ENCODE data around the gene C4A. TPM values are rescaled to one million over a fixed set of nuclear protein-coding genes. Genes with fewer than 3 reads are reported as not detected.
"Not testable (repeated sequence)": the region's sequence is repeated elsewhere in the genome, so short reads cannot be mapped to it uniquely, and the experiment has no call there.

Gene C4A
- total RNA-seq, 1 experiment from 2014 or later: 1.5 TPM

- H3K4me3 ChIP-seq (ENCODE audit: low read depth, low read length); H3K9me3 Mint-ChIP-seq (ENCODE audit: unreplicated experiment); H3K4me1 ChIP-seq; H3K27ac Mint-ChIP-seq (ENCODE audit: unreplicated experiment); H3K27me3 Mint-ChIP-seq (ENCODE audit: insufficient read depth, unreplicated experiment); H3K9me3 ChIP-seq; H3K4me3 Mint-ChIP-seq (ENCODE audit: unreplicated experiment); H3K36me3 Mint-ChIP-seq (ENCODE audit: insufficient read depth, unreplicated experiment); H3K4me1 Mint-ChIP-seq (ENCODE audit: low read depth, unreplicated experiment); POLR2A ChIA-PET; DNase-seq; CTCF ChIA-PET; H3K36me3 ChIP-seq (ENCODE audit: control insufficient read depth, insufficient read depth, low read length); intact Hi-C loops (cut with micrococcal nuclease; ENCODE audit: unreplicated experiment); BruUV-seq (replicated peaks); H3K27me3 ChIP-seq (replicated peaks; ENCODE audit: control insufficient read depth, insufficient read depth, low read length): not testable (repeated sequence)
Observed at GRCh38 chr6:32037136-32037535, 55.3 kb downstream of the C4A start.

- H3K27ac Mint-ChIP-seq (ENCODE audit: unreplicated experiment); H3K4me1 Mint-ChIP-seq (ENCODE audit: low read depth, unreplicated experiment); DNase-seq; H3K27me3 Mint-ChIP-seq (ENCODE audit: insufficient read depth, unreplicated experiment); BruUV-seq (replicated peaks); H3K4me3 ChIP-seq (ENCODE audit: low read depth, low read length); H3K4me3 Mint-ChIP-seq (ENCODE audit: unreplicated experiment); H3K36me3 Mint-ChIP-seq (ENCODE audit: insufficient read depth, unreplicated experiment); intact Hi-C loops (cut with micrococcal nuclease; ENCODE audit: unreplicated experiment); H3K27me3 ChIP-seq (replicated peaks; ENCODE audit: control insufficient read depth, insufficient read depth, low read length); H3K9me3 Mint-ChIP-seq (ENCODE audit: unreplicated experiment); H3K9me3 ChIP-seq; H3K4me1 ChIP-seq; CTCF ChIA-PET; H3K36me3 ChIP-seq (ENCODE audit: control insufficient read depth, insufficient read depth, low read length): not testable (repeated sequence)
- POLR2A ChIA-PET: interaction anchor here (0.5 kb wide), 1 partner anchor 1122 kb away, joined by 3 read pairs; no protein-coding TSS in a partner anchor
Observed at GRCh38 chr6:32037598-32038524, 56.0 kb downstream of the C4A start, which contains the start of gene CYP21A2. Gene CYP21A2, plus strand, starts transcription at chr6:32038415. Its CDS starts 8 bp downstream, at chr6:32038423.

- H3K27ac Mint-ChIP-seq (ENCODE audit: unreplicated experiment); DNase-seq; BruUV-seq (replicated peaks); intact Hi-C loops (cut with micrococcal nuclease; ENCODE audit: unreplicated experiment); H3K36me3 Mint-ChIP-seq (ENCODE audit: insufficient read depth, unreplicated experiment); H3K36me3 ChIP-seq (ENCODE audit: control insufficient read depth, insufficient read depth, low read length); H3K4me3 ChIP-seq (ENCODE audit: low read depth, low read length); H3K9me3 Mint-ChIP-seq (ENCODE audit: unreplicated experiment); CTCF ChIA-PET; H3K4me1 Mint-ChIP-seq (ENCODE audit: low read depth, unreplicated experiment); H3K9me3 ChIP-seq; H3K27me3 ChIP-seq (replicated peaks; ENCODE audit: control insufficient read depth, insufficient read depth, low read length); H3K4me3 Mint-ChIP-seq (ENCODE audit: unreplicated experiment); H3K27me3 Mint-ChIP-seq (ENCODE audit: insufficient read depth, unreplicated experiment); H3K4me1 ChIP-seq: not testable (repeated sequence)
- POLR2A ChIA-PET: interaction anchor here (0.6 kb wide), 1 partner anchor 381 kb away, joined by 7 read pairs; no protein-coding TSS in a partner anchor
Observed at GRCh38 chr6:32038878-32039277, 57.0 kb downstream of the C4A start.

- H3K27ac Mint-ChIP-seq (ENCODE audit: unreplicated experiment); H3K4me3 Mint-ChIP-seq (ENCODE audit: unreplicated experiment); H3K36me3 Mint-ChIP-seq (ENCODE audit: insufficient read depth, unreplicated experiment); POLR2A ChIA-PET; H3K4me1 ChIP-seq; DNase-seq; H3K27me3 ChIP-seq (replicated peaks; ENCODE audit: control insufficient read depth, insufficient read depth, low read length); H3K4me3 ChIP-seq (ENCODE audit: low read depth, low read length); H3K36me3 ChIP-seq (ENCODE audit: control insufficient read depth, insufficient read depth, low read length); intact Hi-C loops (cut with micrococcal nuclease; ENCODE audit: unreplicated experiment); H3K9me3 Mint-ChIP-seq (ENCODE audit: unreplicated experiment); H3K9me3 ChIP-seq; BruUV-seq (replicated peaks); CTCF ChIA-PET; H3K4me1 Mint-ChIP-seq (ENCODE audit: low read depth, unreplicated experiment); H3K27me3 Mint-ChIP-seq (ENCODE audit: insufficient read depth, unreplicated experiment): not testable (repeated sequence)
Observed at GRCh38 chr6:32039321-32040274, 57.7 kb downstream of the C4A start.

GRCh38 chr6:32040299-32041049 lies 58.6 kb downstream of the C4A start:
- H3K27ac Mint-ChIP-seq (ENCODE audit: unreplicated experiment); BruUV-seq (replicated peaks); H3K27me3 ChIP-seq (replicated peaks; ENCODE audit: control insufficient read depth, insufficient read depth, low read length); CTCF ChIA-PET; DNase-seq; H3K4me3 Mint-ChIP-seq (ENCODE audit: unreplicated experiment); H3K9me3 ChIP-seq; intact Hi-C loops (cut with micrococcal nuclease; ENCODE audit: unreplicated experiment); H3K9me3 Mint-ChIP-seq (ENCODE audit: unreplicated experiment); POLR2A ChIA-PET; H3K27me3 Mint-ChIP-seq (ENCODE audit: insufficient read depth, unreplicated experiment); H3K36me3 ChIP-seq (ENCODE audit: control insufficient read depth, insufficient read depth, low read length); H3K4me1 Mint-ChIP-seq (ENCODE audit: low read depth, unreplicated experiment); H3K4me3 ChIP-seq (ENCODE audit: low read depth, low read length); H3K4me1 ChIP-seq; H3K36me3 Mint-ChIP-seq (ENCODE audit: insufficient read depth, unreplicated experiment): not testable (repeated sequence)

GRCh38 chr6:32041050-32041321 lies 59.1 kb downstream of the C4A start:
- H3K9me3 ChIP-seq; intact Hi-C loops (cut with micrococcal nuclease; ENCODE audit: unreplicated experiment); H3K4me3 Mint-ChIP-seq (ENCODE audit: unreplicated experiment); DNase-seq; H3K4me1 Mint-ChIP-seq (ENCODE audit: low read depth, unreplicated experiment); H3K36me3 Mint-ChIP-seq (ENCODE audit: insufficient read depth, unreplicated experiment); H3K27ac Mint-ChIP-seq (ENCODE audit: unreplicated experiment); H3K27me3 Mint-ChIP-seq (ENCODE audit: insufficient read depth, unreplicated experiment); H3K9me3 Mint-ChIP-seq (ENCODE audit: unreplicated experiment); H3K4me3 ChIP-seq (ENCODE audit: low read depth, low read length); H3K4me1 ChIP-seq; BruUV-seq (replicated peaks); POLR2A ChIA-PET; H3K36me3 ChIP-seq (ENCODE audit: control insufficient read depth, insufficient read depth, low read length); H3K27me3 ChIP-seq (replicated peaks; ENCODE audit: control insufficient read depth, insufficient read depth, low read length): not testable (repeated sequence)
- CTCF ChIA-PET: interaction anchor here (0.6 kb wide), 1 partner anchor 114 kb away, joined by 3 read pairs; no protein-coding TSS in a partner anchor
